Body of pancreas (tissue), 4 donors: ENCODE data around the gene GPR3. TPM values are rescaled to one million over a fixed set of nuclear protein-coding genes. Genes with fewer than 3 reads are reported as not detected.

Experiments used
- ATAC-seq: fragments of 150-250 bp; one replicate; pipeline ENCODE4 v1.9.1; 2016
- DNase-seq, 4 donors: peaks; one replicate each; pipeline ENCODE4 v3.0.0-alpha.2; 2019
- H3K27ac ChIP-seq, 4 donors: fragments of 200-600 bp; sonication (generic); 1 replicate in 3 of 4; 2 replicates in 1 of 4; pipeline versions ENCODE4 v1.5.1 to v1.6.1; 2016 to 2019; ENCODE audit warnings: mild to moderate bottlenecking in 1 of 4, mixed read lengths in 1 of 4, moderate library complexity in 1 of 4
- H3K27me3 ChIP-seq, 2 donors: fragments of 200-600 bp; sonication (generic); one replicate each; pipeline ENCODE4 v1.6.0; 2016; ENCODE audit warnings: mild to moderate bottlenecking in 1 of 2
- H3K36me3 ChIP-seq, 2 donors: fragments of 200-600 bp; sonication (generic); replicated peaks in 1 of 2; 2 replicates each; pipeline ENCODE4 v1.5.1; 2016; ENCODE audit warnings: low read depth in 2 of 2; ENCODE audit not compliant: insufficient read depth in 1 of 2
- H3K4me1 ChIP-seq: fragments of 200-600 bp; sonication (generic); one replicate; pipeline ENCODE4 v1.6.0; 2016
- H3K4me3 ChIP-seq, 2 donors: fragments of 200-600 bp; sonication (generic); 1 replicate in 1 of 2; 2 replicates in 1 of 2; pipeline ENCODE4 v1.5.1; 2016 to 2019
- H3K9me3 ChIP-seq, 3 donors: fragments of 200-600 bp; sonication (generic); 1 replicate in 2 of 3; 2 replicates in 1 of 3; pipeline ENCODE4 v1.5.1; 2016
- CTCF ChIP-seq, 7 experiments: fragments of 450-650 bp in 4 of 7; fragments of 200-600 bp in 3 of 7; sonication (generic) in 3 of 7; IDR thresholded peaks; one replicate each; pipeline ENCODE4 v1.5.1; 2016 to 2019; ENCODE audit warnings: antibody characterized with exemption in 7 of 7
- POLR2A ChIP-seq, 3 donors: fragments of 450-650 bp; IDR thresholded peaks; one replicate each; pipeline ENCODE4 v1.6.1; 2016; ENCODE audit warnings: antibody characterized with exemption in 3 of 3, mild to moderate bottlenecking in 2 of 3
- WGBS, 2 donors: methylation state at CpG; one replicate each; pipeline ENCODE4 v1.1.5; 2017; 5-methylcytosine and 5-hydroxymethylcytosine counted together
- intact Hi-C: fragments of 100-400 bp; cut with DNase I; formaldehyde crosslinking; loops from one replicate; pipeline ENCODE4 v1.15.1; 2023
- total RNA-seq, 2 donors: library from RNA; depleted of rRNA; stranded (reverse); fragments of >200 nt; gene quantifications; one replicate each; pipeline ENCODE4 v1.1.0, GENCODE V29; 2016

GPR3 gene
- total RNA-seq, 2 donors from 2014 or later = not detected

GRCh38 chr1:27412502-27412901, 20.1 kb downstream of the GPR3 start:
- no peak overlapping the region for H3K27ac ChIP-seq
- ATAC-seq (no peak), DNase-seq (no peak)
- 86 to 87% methylated on average over 4 of the region's 4 CpGs for WGBS, 2 donors
- H3K4me3 ChIP-seq = no peak overlapping the region
- TF ChIP-seq POLR2A (IDR thresholded peaks at IDR 0.05) (no peak), CTCF (IDR thresholded peaks at IDR 0.05) (no peak)
- no peaks in the 10 kb centered on the region for H3K9me3 ChIP-seq
- peaks cover 20 to 33% of the 10 kb centered on the region in 2 donors for H3K36me3 ChIP-seq
- intact Hi-C loops = loop anchor here (10.0 kb wide), 1 partner anchor 202 kb away; no protein-coding TSS in a partner anchor
- peaks cover 7% of the 10 kb centered on the region for H3K4me1 ChIP-seq
- no peaks in the 10 kb centered on the region for H3K27me3 ChIP-seq

- Histone ChIP-seq H3K36me3 (peaks cover 20 to 31% of the 10 kb centered on the region in 2 donors), H3K4me1 (peaks cover 12% of the 10 kb centered on the region), H3K27me3 (no peaks in the 10 kb centered on the region), H3K4me3 (no peak overlapping the region), H3K27ac (no peak overlapping the region), H3K9me3 (no peaks in the 10 kb centered on the region)
- ATAC-seq = no peak
- DNase-seq = no peak
- intact Hi-C loops = loop anchor here (10.0 kb wide), 1 partner anchor 202 kb away; no protein-coding TSS in a partner anchor
- no peak for TF ChIP-seq CTCF (IDR thresholded peaks at IDR 0.05)
- no peak for TF ChIP-seq POLR2A (IDR thresholded peaks at IDR 0.05)
- WGBS, 2 donors = 46 to 61% methylated on average over 4 of the region's 4 CpGs
Observed at GRCh38 chr1:27413004-27413403, 20.6 kb downstream of the GPR3 start.

GRCh38 chr1:27414091-27414490, 21.7 kb downstream of the GPR3 start:
- Histone ChIP-seq H3K9me3 (no peaks in the 10 kb centered on the region), H3K4me3 (no peak overlapping the region), H3K27ac (no peak overlapping the region), H3K36me3 (peaks cover 20 to 29% of the 10 kb centered on the region in 2 donors), H3K27me3 (no peaks in the 10 kb centered on the region), H3K4me1 (peaks cover 17% of the 10 kb centered on the region)
- no peak for TF ChIP-seq POLR2A (IDR thresholded peaks at IDR 0.05)
- no peak for TF ChIP-seq CTCF (IDR thresholded peaks at IDR 0.05)
- no peak for ATAC-seq
- no peak for DNase-seq
- intact Hi-C loops = loop anchor here (10.0 kb wide), 1 partner anchor 201 kb away; no protein-coding TSS in a partner anchor
- WGBS, 2 donors = 92 to 93% methylated on average over 1 of the region's 1 CpG

- peaks cover 7 to 13% of the 10 kb centered on the region in 2 donors for H3K36me3 ChIP-seq
- peak in 6 of 7 experiments; percentile 20 to 55 (median 50) for TF ChIP-seq CTCF (IDR thresholded peaks at IDR 0.05)
- no peak for TF ChIP-seq POLR2A (IDR thresholded peaks at IDR 0.05)
- no peak overlapping the region for H3K27ac ChIP-seq
- peak in 2 of 4 donors; percentile 45 to 64 for DNase-seq
- H3K4me3 ChIP-seq = no peak overlapping the region
- H3K27me3 ChIP-seq = no peaks in the 10 kb centered on the region
- 64 to 75% methylated on average over 3 of the region's 3 CpGs for WGBS, 2 donors
- H3K4me1 ChIP-seq = peaks cover 17% of the 10 kb centered on the region
- no peaks in the 10 kb centered on the region for H3K9me3 ChIP-seq
- ATAC-seq = no peak
- intact Hi-C loops = loop anchor here (10.0 kb wide), 1 partner anchor 198 kb away; no protein-coding TSS in a partner anchor
Observed at GRCh38 chr1:27416387-27417111, 24.1 kb downstream of the GPR3 start.
